ENCODE data around the gene TCF7L2.

GRCh38 chr10:112949143-112949823 lies 764 bp upstream of the TCF7L2 start:
- TF ChIP-seq ZNF274 (IDR thresholded peaks at IDR 0.05; ENCODE audit: low read depth, low read length) (no peak), YY1 (IDR thresholded peaks at IDR 0.05; ENCODE audit: insufficient read depth, insufficient read length) (no peak), SUZ12 (IDR thresholded peaks at IDR 0.05; ENCODE audit: extremely low read depth, insufficient read depth, insufficient read length) (no peak)

All from NT2/D1 (cell line).